Activated CD4-positive, alpha-beta T cell treated with anti-CD3 and anti-CD28 coated beads, Interleukin-2, amount 50 U/mL, for 1 hour (primary cell): ENCODE measurements around the gene MAMDC2.
"Not testable (repeated sequence)": the region's sequence is repeated elsewhere in the genome, so short reads cannot be mapped to it uniquely, and the experiment has no call there.

ENCODE experiments used
- DNase-seq: peaks from one replicate; pipeline ENCODE4 v3.0.0-alpha.2; 2020

The MAMDC2 gene

GRCh38 chr9:70038171-70038621 is 5.5 kb upstream of the MAMDC2 start:
- not testable (repeated sequence) for DNase-seq

- DNase-seq = no peak
Observed at GRCh38 chr9:70040376-70040903, 3.2 kb upstream of the MAMDC2 start.

DNA sequence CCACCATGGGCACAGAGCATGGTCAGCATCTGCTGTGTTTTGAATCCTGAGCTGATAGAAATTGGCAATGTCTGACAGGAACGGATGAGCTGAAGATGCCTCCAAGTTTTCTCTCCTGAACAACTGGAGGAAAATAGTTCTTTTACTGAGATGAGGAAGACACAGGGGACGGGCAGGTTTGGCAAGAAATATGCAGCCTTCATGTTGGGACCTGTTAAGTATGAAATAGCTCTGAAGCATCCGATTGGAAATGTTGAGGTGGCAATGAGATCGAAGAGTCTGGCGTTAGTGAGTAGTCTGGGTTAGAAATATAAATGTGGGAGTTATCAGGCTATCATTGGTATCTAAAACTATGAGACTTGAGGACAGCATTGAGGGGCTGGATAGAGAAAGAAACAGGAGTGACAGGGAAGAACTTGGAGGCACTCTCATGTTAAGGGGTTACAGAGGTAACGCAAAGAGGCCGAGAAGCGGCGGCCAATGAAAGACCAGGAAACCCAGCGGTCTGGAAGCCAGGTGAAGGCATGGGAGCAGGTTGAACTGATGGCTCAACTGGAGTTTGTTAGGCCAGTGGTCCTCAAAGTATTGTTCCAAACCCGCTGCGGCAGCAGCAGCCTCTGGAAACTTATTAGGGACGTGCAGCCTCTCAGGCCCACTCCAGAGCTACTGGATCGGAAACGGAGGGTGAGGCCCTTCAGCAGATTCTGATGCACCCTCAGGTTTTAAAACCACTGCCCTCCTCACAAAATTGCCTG is 1.0 kb upstream of the MAMDC2 start:
- no peak for DNase-seq

DNA sequence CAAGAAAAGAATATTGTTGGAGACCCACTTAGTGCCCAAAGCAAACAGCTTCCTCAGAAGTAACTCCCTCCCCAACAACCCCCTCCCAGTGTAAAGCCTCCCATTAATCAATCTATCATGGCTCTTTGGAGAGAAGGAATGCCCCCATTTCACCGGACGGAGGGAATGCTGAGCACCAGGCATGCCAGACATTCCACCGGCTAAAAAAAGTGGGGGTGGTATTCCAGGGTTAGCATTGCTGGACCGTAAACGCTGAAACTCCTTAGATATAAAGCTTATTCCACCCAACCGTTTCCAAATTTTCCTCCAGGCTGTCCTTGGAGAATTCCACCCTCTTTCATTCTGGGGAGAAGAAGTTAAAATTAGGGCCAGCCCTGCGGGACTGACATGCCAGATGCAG is 363 bp upstream of the MAMDC2 start:
- no peak for DNase-seq

GRCh38 chr9:70044490-70045307 is 1.1 kb downstream of the MAMDC2 start:
- no peak for DNase-seq

DNA sequence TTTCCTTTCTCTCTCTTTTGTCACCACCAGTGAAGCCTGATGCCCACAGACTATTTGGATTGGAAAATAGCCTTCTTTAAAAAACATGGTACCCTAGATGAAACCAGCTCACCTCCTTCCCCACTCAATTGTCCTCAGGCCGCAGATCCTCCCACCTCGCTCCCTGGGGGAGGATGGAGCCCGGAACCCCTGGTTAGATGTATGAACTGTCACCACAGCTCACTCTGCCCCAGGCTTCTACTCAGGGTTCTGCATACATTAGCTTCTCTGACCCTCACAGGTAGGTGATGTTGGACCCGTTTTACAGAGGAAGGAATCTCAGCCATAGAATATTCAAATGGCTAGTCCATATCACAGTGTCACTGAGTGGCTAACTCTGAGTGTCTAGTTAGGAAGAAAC is 1.8 kb downstream of the MAMDC2 start:
- no peak for DNase-seq

GRCh38 chr9:70046274-70047070 is 2.8 kb downstream of the MAMDC2 start:
- no peak for DNase-seq

DNA sequence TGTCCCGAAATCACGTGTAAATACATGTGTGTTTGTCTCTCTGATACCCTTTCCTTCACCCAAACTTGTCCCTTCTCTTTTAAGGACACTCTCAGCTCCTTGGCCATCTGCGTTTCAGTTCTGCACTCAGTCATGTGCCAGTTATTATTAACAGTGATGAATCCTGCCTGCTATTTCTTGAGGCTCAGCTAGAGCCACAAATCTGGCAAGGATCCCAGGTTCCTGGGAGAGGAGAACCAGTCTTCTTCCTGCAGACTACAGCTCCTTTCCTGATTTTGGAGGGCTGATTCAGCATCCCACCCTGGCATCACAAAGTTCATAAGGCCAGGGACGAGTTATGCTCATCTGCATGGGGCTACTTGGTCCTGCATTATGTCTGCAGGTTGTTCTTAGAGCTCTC is 5.6 kb downstream of the MAMDC2 start:
- DNase-seq = no peak

- no peak for DNase-seq
Observed at GRCh38 chr9:70049672-70050271, 6.1 kb downstream of the MAMDC2 start.

DNA sequence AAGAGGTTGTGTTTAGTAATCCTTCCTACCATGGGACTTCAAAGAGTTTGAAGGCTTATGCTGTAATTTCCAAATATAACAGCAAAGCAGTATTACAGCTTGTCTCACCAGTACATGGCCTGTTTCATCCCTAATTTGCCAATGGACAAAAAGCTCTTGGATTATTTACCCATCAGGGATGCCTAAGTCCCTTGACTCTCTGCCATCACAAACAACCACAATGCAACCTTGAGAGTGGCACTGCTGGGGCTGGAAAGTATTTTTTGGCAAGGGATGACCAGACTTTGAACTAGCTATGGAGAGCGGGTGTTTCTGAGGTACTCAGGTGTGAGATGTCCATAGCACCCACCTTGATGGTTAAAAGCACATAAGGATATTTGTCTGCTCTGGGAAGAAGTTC is 9.1 kb downstream of the MAMDC2 start:
- no peak for DNase-seq

GRCh38 chr9:70053864-70054263 is 10.2 kb downstream of the MAMDC2 start:
- DNase-seq = no peak

DNA sequence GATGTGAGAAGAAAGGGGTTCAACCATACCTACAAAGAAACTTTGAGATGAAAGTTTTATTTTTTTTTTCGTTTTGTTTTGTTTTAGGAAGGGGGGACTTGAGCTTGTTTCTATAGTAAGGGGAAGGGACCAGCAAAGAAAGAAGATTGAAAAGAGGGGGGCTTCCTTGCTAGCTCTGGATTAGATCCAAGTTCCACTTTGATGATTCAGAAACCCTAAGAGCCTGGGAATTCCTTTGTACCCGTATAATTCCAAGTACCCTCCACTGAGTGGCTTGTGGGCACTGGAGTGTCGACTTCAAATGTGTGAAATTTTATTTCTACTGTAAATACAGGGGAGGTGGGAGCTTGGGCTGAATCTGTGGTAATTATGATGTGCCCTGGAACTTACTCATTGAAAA is 10.9 kb downstream of the MAMDC2 start:
- DNase-seq = no peak

- no peak for DNase-seq
Observed at GRCh38 chr9:70055406-70056210, 12.0 kb downstream of the MAMDC2 start.

- DNase-seq = no peak
Observed at GRCh38 chr9:70056211-70056944, 12.7 kb downstream of the MAMDC2 start.

GRCh38 chr9:70058569-70059116 is 15.0 kb downstream of the MAMDC2 start:
- DNase-seq = no peak

DNA sequence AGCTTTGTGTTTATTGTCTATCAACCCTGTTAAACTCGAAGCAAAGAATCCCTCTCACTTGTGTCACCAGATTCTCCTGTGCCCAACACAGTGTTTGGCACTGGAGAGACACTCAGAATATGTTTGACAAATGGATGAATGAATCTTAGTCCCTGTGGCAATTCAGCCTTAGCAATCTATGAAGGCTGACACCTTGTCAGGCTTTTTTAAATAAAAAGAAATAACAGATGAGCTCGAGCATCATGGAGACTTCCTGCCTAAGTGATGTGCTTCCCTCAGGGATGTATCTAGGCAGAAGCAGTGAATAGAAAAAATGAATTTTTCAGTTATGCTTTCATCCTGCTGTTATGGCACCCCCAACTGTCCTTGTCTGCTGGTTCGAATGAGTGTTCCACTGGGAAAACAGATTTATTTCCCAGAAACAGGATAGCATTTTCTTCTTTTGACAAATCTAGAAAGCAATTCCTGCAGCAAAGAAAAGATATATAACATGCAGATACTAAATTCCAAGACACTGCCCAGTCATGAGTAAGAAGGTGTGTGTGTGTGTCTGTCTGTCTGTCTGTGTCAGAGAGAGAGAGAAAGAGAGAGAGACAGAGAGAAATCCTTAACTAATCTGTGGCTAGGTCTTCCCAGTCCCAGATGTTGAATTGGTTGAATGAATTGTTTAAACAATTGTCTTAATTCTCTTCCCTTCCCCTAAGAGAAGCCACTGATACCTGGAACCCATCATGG is 16.7 kb downstream of the MAMDC2 start:
- DNase-seq = no peak

- no peak for DNase-seq
Observed at GRCh38 chr9:70060883-70061507, 17.3 kb downstream of the MAMDC2 start.

- DNase-seq = no peak
Observed at GRCh38 chr9:70061776-70062175, 18.1 kb downstream of the MAMDC2 start.

- DNase-seq = no peak
Observed at GRCh38 chr9:70064496-70064895, 20.8 kb downstream of the MAMDC2 start.

GRCh38 chr9:70065572-70065971 is 21.9 kb downstream of the MAMDC2 start:
- no peak for DNase-seq
